ENCODE measurements around the gene FGR.

DNA sequence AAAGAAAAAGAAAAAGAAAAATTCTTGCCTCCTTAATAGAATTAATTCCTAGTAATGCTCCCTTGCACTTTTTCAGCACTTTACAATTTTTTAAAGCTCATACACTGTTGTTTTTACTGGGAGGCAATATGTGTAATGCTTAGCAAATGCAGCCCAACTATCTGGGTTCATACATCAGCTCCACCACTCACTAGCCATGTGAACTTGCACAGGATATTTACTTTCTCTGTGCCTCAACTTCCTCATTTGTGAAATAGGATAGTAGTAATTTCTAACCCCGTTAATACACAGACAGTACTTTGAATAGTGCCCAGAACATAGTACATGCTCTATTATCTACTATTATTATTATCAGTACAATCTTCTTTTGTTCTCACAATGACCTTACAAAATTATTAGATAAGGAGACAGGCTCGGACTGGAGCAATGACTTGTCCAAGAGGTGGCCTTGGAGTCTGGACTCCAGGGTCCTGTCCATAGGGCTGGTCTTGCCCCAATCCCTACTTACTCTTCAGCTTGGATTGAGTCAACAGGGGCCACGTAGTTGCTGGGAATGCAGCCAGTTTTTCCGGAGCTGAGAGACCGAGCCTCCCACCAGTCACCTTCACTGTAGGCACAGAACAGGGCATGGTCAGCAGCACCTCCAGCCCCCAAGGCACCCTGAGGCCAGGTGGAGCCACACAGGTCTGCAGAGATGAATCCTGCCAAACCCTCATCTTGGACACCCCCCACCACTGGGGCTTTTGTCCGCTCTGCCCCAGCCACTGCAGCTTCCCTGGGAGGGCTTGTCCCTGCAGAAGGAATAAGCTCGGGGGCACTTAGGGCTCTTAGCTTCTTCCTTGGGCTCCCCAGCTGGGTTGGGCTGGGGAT is 13.7 kb downstream of the FGR start:
- TF ChIP-seq, protein P1, sequence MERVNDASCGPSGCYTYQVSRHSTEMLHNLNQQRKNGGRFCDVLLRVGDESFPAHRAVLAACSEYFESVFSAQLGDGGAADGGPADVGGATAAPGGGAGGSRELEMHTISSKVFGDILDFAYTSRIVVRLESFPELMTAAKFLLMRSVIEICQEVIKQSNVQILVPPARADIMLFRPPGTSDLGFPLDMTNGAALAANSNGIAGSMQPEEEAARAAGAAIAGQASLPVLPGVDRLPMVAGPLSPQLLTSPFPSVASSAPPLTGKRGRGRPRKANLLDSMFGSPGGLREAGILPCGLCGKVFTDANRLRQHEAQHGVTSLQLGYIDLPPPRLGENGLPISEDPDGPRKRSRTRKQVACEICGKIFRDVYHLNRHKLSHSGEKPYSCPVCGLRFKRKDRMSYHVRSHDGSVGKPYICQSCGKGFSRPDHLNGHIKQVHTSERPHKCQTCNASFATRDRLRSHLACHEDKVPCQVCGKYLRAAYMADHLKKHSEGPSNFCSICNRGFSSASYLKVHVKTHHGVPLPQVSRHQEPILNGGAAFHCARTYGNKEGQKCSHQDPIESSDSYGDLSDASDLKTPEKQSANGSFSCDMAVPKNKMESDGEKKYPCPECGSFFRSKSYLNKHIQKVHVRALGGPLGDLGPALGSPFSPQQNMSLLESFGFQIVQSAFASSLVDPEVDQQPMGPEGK (CRISPR knock-in tag; IDR thresholded peaks at IDR 0.05; ENCODE audit: borderline replicate concordance), result no peak
- TF ChIP-seq ESRRG (CRISPR knock-in tag; IDR thresholded peaks at IDR 0.05), result no peak
- no peak for TF ChIP-seq TOX (CRISPR knock-in tag; IDR thresholded peaks at IDR 0.05; ENCODE audit: borderline replicate concordance)
- no peak for TF ChIP-seq GLIS3 (CRISPR knock-in tag; IDR thresholded peaks at IDR 0.05)
- no peak for TF ChIP-seq SNAI2 (CRISPR knock-in tag; IDR thresholded peaks at IDR 0.05)
- TF ChIP-seq RARB (CRISPR knock-in tag; IDR thresholded peaks at IDR 0.05), result no peak
- TF ChIP-seq, protein P2, sequence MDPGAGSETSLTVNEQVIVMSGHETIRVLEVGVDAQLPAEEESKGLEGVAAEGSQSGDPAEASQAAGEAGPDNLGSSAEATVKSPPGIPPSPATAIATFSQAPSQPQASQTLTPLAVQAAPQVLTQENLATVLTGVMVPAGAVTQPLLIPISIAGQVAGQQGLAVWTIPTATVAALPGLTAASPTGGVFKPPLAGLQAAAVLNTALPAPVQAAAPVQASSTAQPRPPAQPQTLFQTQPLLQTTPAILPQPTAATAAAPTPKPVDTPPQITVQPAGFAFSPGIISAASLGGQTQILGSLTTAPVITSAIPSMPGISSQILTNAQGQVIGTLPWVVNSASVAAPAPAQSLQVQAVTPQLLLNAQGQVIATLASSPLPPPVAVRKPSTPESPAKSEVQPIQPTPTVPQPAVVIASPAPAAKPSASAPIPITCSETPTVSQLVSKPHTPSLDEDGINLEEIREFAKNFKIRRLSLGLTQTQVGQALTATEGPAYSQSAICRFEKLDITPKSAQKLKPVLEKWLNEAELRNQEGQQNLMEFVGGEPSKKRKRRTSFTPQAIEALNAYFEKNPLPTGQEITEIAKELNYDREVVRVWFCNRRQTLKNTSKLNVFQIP (CRISPR knock-in tag; IDR thresholded peaks at IDR 0.05; ENCODE audit: borderline replicate concordance, low read depth), result no peak
- TF ChIP-seq, protein P3, sequence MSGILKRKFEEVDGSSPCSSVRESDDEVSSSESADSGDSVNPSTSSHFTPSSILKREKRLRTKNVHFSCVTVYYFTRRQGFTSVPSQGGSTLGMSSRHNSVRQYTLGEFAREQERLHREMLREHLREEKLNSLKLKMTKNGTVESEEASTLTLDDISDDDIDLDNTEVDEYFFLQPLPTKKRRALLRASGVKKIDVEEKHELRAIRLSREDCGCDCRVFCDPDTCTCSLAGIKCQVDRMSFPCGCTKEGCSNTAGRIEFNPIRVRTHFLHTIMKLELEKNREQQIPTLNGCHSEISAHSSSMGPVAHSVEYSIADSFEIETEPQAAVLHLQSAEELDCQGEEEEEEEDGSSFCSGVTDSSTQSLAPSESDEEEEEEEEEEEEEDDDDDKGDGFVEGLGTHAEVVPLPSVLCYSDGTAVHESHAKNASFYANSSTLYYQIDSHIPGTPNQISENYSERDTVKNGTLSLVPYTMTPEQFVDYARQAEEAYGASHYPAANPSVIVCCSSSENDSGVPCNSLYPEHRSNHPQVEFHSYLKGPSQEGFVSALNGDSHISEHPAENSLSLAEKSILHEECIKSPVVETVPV (CRISPR knock-in tag; IDR thresholded peaks at IDR 0.05), result no peak
- no peak for TF ChIP-seq ISL1 (CRISPR knock-in tag; IDR thresholded peaks at IDR 0.05)
- no peak for TF ChIP-seq PPARA (CRISPR knock-in tag; IDR thresholded peaks at IDR 0.05; ENCODE audit: borderline replicate concordance)
